ENCODE measurements around the gene STAB1. TPM values are rescaled to one million over a fixed set of nuclear protein-coding genes. Genes with fewer than 3 reads are reported as not detected.

STAB1 gene
- total RNA-seq, 6 donors from 2014 or later, result 42.9 to 259 (median 125) TPM

- Histone ChIP-seq H3K27ac (no peak overlapping the region), H3K27me3 (no peaks in the 10 kb centered on the region), H3K4me3 (no peak overlapping the region), H3K9me3 (no peaks in the 10 kb centered on the region), H3K36me3 (peaks cover 7 to 77% (median 57%) of the 10 kb centered on the region in 4 donors), H3K4me1 (peaks cover 0 to 9% (median 2%) of the 10 kb centered on the region in 4 donors)
- ATAC-seq (ENCODE audit: low FRiP score in 2 of 2), result no peak
- WGBS, 2 donors, result 88 to 92% methylated on average over 9 of the region's 9 CpGs
- DNase-seq, result no peak
- TF ChIP-seq CTCF (IDR thresholded peaks at IDR 0.05) (no peak), POLR2A (IDR thresholded peaks at IDR 0.05) (no peak), EP300 (IDR thresholded peaks at IDR 0.05) (no peak), POLR2AphosphoS5 (IDR thresholded peaks at IDR 0.05) (no peak)
Measured at GRCh38 chr3:52557011-52557960, 62.1 kb downstream of the STAB1 start.

- TF ChIP-seq POLR2A (IDR thresholded peaks at IDR 0.05) (no peak), EP300 (IDR thresholded peaks at IDR 0.05) (no peak), CTCF (IDR thresholded peaks at IDR 0.05) (no peak), POLR2AphosphoS5 (IDR thresholded peaks at IDR 0.05) (no peak)
- Histone ChIP-seq H3K27me3 (no peaks in the 10 kb centered on the region), H3K27ac (no peak overlapping the region), H3K4me3 (no peak overlapping the region), H3K36me3 (peaks cover 7 to 78% (median 56%) of the 10 kb centered on the region in 4 donors), H3K4me1 (peaks cover 0 to 10% (median 3%) of the 10 kb centered on the region in 4 donors), H3K9me3 (no peaks in the 10 kb centered on the region)
- ATAC-seq (ENCODE audit: low FRiP score in 2 of 2) (no peak), DNase-seq (no peak)
- WGBS, 2 donors, result 90 to 93% methylated on average over 5 of the region's 5 CpGs
Measured at GRCh38 chr3:52558436-52558835, 63.3 kb downstream of the STAB1 start.

- Histone ChIP-seq H3K9me3 (no peaks in the 10 kb centered on the region), H3K4me1 (peaks cover 0 to 10% (median 4%) of the 10 kb centered on the region in 4 donors), H3K4me3 (no peak overlapping the region), H3K27ac (no peak overlapping the region), H3K36me3 (peaks cover 7 to 87% (median 53%) of the 10 kb centered on the region in 4 donors), H3K27me3 (no peaks in the 10 kb centered on the region)
- no peak for ATAC-seq (ENCODE audit: low FRiP score in 2 of 2)
- no peak for DNase-seq
- no peak for TF ChIP-seq CTCF (IDR thresholded peaks at IDR 0.05)
- no peak for TF ChIP-seq POLR2AphosphoS5 (IDR thresholded peaks at IDR 0.05)
- TF ChIP-seq EP300 (IDR thresholded peaks at IDR 0.05), result no peak
- TF ChIP-seq POLR2A (IDR thresholded peaks at IDR 0.05), result no peak
- 72 to 73% methylated on average over 4 of the region's 4 CpGs for WGBS, 2 donors
Measured at GRCh38 chr3:52561028-52561747, 66.0 kb downstream of the STAB1 start.

- Histone ChIP-seq H3K27me3 (no peaks in the 10 kb centered on the region), H3K27ac (peak overlapping the region in 3 of 4 donors; percentile 9 to 52 (median 10)), H3K4me3 (no peak overlapping the region), H3K9me3 (no peaks in the 10 kb centered on the region), H3K4me1 (peaks cover 0 to 10% (median 4%) of the 10 kb centered on the region in 4 donors), H3K36me3 (peaks cover 7 to 76% (median 40%) of the 10 kb centered on the region in 4 donors)
- ATAC-seq (ENCODE audit: low FRiP score in 2 of 2) (peak in 1 of 2 donors; percentile 71), DNase-seq (peak in 1 of 2 donors; percentile 28)
- TF ChIP-seq EP300 (IDR thresholded peaks at IDR 0.05), result no peak
- TF ChIP-seq POLR2A (IDR thresholded peaks at IDR 0.05), result no peak
- no peak for TF ChIP-seq POLR2AphosphoS5 (IDR thresholded peaks at IDR 0.05)
- no peak for TF ChIP-seq CTCF (IDR thresholded peaks at IDR 0.05)
- 45 to 79% methylated on average over 2 of the region's 2 CpGs for WGBS, 2 donors
Measured at GRCh38 chr3:52563984-52564383, 68.8 kb downstream of the STAB1 start.
